ENCODE measurements around the gene LIMK2. TPM values are rescaled to one million over a fixed set of nuclear protein-coding genes. Genes with fewer than 3 reads are reported as not detected.

Gene LIMK2
- total RNA-seq, 1 experiment from 2014 or later = 35.3 TPM

GRCh38 chr22:31327806-31328543 lies 115.9 kb downstream of the LIMK2 start:
- Histone ChIP-seq H3K4me3 (ENCODE audit: low read length) (no peak overlapping the region), H3K27ac (ENCODE audit: low read length) (no peak overlapping the region), H4K20me1 (ENCODE audit: insufficient read depth, low read depth, low read length) (peaks cover 12% of the 10 kb centered on the region; the same call in 1 of the 2 replicates), H3K4me2 (ENCODE audit: low read depth, low read length, poor library complexity, severe bottlenecking) (no peak overlapping the region), H3K36me3 (ENCODE audit: insufficient read depth, low read length) (peaks cover 41% of the 10 kb centered on the region; the same call in 1 of the 2 replicates), H3K9ac (ENCODE audit: low read length) (no peak overlapping the region), H2AFZ (ENCODE audit: low read length) (no peak overlapping the region), H3K4me1 (ENCODE audit: low read length) (no peaks in the 10 kb centered on the region), H3K9me2 (replicated peaks; ENCODE audit: insufficient read depth, low read length) (no peaks in the 10 kb centered on the region), H3K9me3 (ENCODE audit: low read length) (no peaks in the 10 kb centered on the region), H3K79me2 (ENCODE audit: low read length) (peaks cover 12% of the 10 kb centered on the region), H3K27me3 (ENCODE audit: low read length) (no peaks in the 10 kb centered on the region)
- DNase-seq = no peak

- no peak overlapping the region for H2AFZ ChIP-seq (ENCODE audit: low read length)
- no peak overlapping the region for H3K27ac ChIP-seq (ENCODE audit: low read length)
- H3K9ac ChIP-seq (ENCODE audit: low read length) = no peak overlapping the region
- H3K79me2 ChIP-seq (ENCODE audit: low read length) = peaks cover 12% of the 10 kb centered on the region
- DNase-seq = no peak
- no peak overlapping the region for H3K4me2 ChIP-seq (ENCODE audit: low read depth, low read length, poor library complexity, severe bottlenecking)
- H3K9me3 ChIP-seq (ENCODE audit: low read length) = no peaks in the 10 kb centered on the region
- H3K36me3 ChIP-seq (ENCODE audit: insufficient read depth, low read length) = peaks cover 45% of the 10 kb centered on the region; the same call in 1 of the 2 replicates
- no peaks in the 10 kb centered on the region for H3K27me3 ChIP-seq (ENCODE audit: low read length)
- H4K20me1 ChIP-seq (ENCODE audit: insufficient read depth, low read depth, low read length) = peaks cover 12% of the 10 kb centered on the region; the same call in 1 of the 2 replicates
- H3K4me1 ChIP-seq (ENCODE audit: low read length) = no peaks in the 10 kb centered on the region
- no peaks in the 10 kb centered on the region for H3K9me2 ChIP-seq (replicated peaks; ENCODE audit: insufficient read depth, low read length)
- no peak overlapping the region for H3K4me3 ChIP-seq (ENCODE audit: low read length)
These were observed 116.5 kb downstream of the LIMK2 start for GRCh38 chr22:31328544-31328960.

- Histone ChIP-seq H3K4me3 (ENCODE audit: low read length) (no peak overlapping the region), H3K4me2 (ENCODE audit: low read depth, low read length, poor library complexity, severe bottlenecking) (no peak overlapping the region), H2AFZ (ENCODE audit: low read length) (no peak overlapping the region), H3K79me2 (ENCODE audit: low read length) (peaks cover 17% of the 10 kb centered on the region), H3K4me1 (ENCODE audit: low read length) (no peaks in the 10 kb centered on the region), H3K9ac (ENCODE audit: low read length) (no peak overlapping the region), H3K27me3 (ENCODE audit: low read length) (no peaks in the 10 kb centered on the region), H3K36me3 (ENCODE audit: insufficient read depth, low read length) (peaks cover 49% of the 10 kb centered on the region; the same call in 1 of the 2 replicates), H3K9me2 (replicated peaks; ENCODE audit: insufficient read depth, low read length) (no peaks in the 10 kb centered on the region), H3K9me3 (ENCODE audit: low read length) (no peaks in the 10 kb centered on the region), H4K20me1 (ENCODE audit: insufficient read depth, low read depth, low read length) (peaks cover 12% of the 10 kb centered on the region; the same call in 1 of the 2 replicates), H3K27ac (ENCODE audit: low read length) (no peak overlapping the region)
- no peak for DNase-seq
These were observed 116.9 kb downstream of the LIMK2 start for GRCh38 chr22:31329029-31329428.

Small RNAs within 50 kb of the gene (small RNA-seq; reads per million reads assigned to genes)
- gene RF00019 = not detected
- not detected for gene RNA5SP496
- gene RNU6-1128P = not detected

Other genes starting within 250 kb of the LIMK2 start
- 29.0 and 30.4 TPM in 2 replicates for gene MORC2, start 243.5 kb upstream of the LIMK2 start, total RNA-seq (2014; rRNA removed; shearing (Covaris generic); ENCODE audit: low replicate concordance)
- 37.4 and 97.4 TPM in 2 replicates for gene TUG1, start 243.0 kb upstream of the LIMK2 start, total RNA-seq (2014; rRNA removed; shearing (Covaris generic); ENCODE audit: low replicate concordance)
- gene SMTN, start 131.0 kb upstream of the LIMK2 start, total RNA-seq (2014; rRNA removed; shearing (Covaris generic); ENCODE audit: low replicate concordance) = 23.5 and 27.9 TPM in 2 replicates
- 11.1 and 18.5 TPM in 2 replicates for gene SELENOM, start 104.7 kb upstream of the LIMK2 start, total RNA-seq (2014; rRNA removed; shearing (Covaris generic); ENCODE audit: low replicate concordance)
- gene INPP5J, start 89.3 kb upstream of the LIMK2 start, total RNA-seq (2014; rRNA removed; shearing (Covaris generic); ENCODE audit: low replicate concordance) = 14.4 and 18.3 TPM in 2 replicates
- not detected in 2 replicates for gene PLA2G3, start 71.8 kb upstream of the LIMK2 start, total RNA-seq (2014; rRNA removed; shearing (Covaris generic); ENCODE audit: low replicate concordance)
- gene RNF185, start 52.1 kb upstream of the LIMK2 start, total RNA-seq (2014; rRNA removed; shearing (Covaris generic); ENCODE audit: low replicate concordance) = 41.1 and 44.8 TPM in 2 replicates
- gene PIK3IP1, start 80.2 kb downstream of the LIMK2 start, total RNA-seq (2014; rRNA removed; shearing (Covaris generic); ENCODE audit: low replicate concordance) = 17.9 and 25.3 TPM in 2 replicates
- 65.4 and 87.4 TPM in 2 replicates for gene PATZ1, start 134.0 kb downstream of the LIMK2 start, total RNA-seq (2014; rRNA removed; shearing (Covaris generic); ENCODE audit: low replicate concordance)
- 48.7 and 55.2 TPM in 2 replicates for gene DRG1, start 187.3 kb downstream of the LIMK2 start, total RNA-seq (2014; rRNA removed; shearing (Covaris generic); ENCODE audit: low replicate concordance)